NCI-H2107 treated with DMSO at 0.1 percent for 48 hours (cell line): ENCODE measurements around the gene CYP11A1.

Experiments
- DNase-seq: peaks from one replicate; lab custom pipeline; 2025; ENCODE audit not compliant: unreplicated experiment; lab: John Stamatoyannopoulos, UW

Gene CYP11A1

DNA sequence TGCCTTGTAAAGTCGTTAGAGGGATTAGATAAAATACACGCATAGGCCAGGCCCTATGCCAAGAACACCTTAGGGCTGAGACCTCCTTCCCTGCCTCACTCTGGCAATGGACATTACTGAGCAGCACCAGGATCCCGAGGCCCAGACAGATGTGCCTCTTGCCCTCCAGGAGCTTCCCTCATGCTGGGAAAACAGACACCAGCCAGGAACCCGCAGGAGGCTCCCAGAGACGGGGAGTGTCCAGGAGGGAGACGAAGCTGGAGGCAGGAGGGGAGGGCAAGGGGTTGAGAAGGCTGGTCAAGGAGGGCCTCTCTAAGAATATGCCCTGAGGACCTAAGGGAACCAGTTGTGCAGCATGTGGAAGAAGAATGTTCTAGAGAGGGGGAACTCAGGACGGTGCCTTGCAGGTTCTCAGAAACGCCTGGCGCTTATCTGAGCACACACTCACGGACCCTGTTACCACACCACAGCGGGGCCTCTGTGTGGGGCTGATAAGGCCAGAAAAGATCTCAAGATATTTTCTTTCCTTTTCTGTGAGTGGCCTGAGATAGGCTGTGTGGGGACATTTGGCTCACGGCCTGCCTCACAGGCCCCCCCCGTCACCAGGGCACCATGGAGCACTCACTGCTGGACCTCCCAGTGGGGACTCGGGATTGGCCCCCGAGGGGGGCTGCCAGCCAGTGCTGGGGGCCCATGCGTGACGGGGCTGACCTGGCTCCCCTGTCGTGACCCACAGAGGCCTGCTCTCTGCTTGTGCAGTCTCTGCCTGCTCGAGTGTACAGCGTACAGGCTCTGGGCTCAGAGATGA is 22.0 kb upstream of the CYP11A1 start:
- DNase-seq, result no peak

DNA sequence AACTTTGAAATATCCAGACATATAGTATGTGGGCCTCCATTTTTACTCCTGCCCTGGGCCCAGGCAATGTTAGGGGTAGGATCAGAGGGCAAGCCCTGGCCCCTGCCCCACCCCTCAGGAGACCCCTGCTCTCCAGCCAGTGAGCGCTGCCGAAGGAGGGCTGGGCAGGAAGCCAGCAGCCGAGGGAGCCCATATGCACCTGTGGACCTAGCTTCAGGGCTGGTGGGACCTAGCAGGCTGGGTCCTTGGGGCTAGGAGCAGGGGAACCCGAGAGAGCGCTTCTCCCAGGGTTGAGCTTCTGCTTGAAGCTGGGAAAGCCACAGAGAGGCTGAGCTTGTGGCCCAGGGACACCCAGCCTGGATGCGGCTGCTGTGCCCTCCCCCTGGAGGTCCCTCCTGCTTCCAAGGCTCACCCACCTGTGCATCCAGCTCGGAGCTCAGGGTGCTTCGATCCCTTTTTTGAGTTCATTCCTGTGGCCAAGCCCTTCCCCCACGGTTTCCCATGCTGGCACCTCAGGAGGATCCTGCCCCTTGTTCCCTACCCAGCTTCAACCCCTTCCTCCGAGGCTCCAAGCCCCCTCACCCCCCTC is 21.0 kb upstream of the CYP11A1 start:
- DNase-seq, result no peak

DNA sequence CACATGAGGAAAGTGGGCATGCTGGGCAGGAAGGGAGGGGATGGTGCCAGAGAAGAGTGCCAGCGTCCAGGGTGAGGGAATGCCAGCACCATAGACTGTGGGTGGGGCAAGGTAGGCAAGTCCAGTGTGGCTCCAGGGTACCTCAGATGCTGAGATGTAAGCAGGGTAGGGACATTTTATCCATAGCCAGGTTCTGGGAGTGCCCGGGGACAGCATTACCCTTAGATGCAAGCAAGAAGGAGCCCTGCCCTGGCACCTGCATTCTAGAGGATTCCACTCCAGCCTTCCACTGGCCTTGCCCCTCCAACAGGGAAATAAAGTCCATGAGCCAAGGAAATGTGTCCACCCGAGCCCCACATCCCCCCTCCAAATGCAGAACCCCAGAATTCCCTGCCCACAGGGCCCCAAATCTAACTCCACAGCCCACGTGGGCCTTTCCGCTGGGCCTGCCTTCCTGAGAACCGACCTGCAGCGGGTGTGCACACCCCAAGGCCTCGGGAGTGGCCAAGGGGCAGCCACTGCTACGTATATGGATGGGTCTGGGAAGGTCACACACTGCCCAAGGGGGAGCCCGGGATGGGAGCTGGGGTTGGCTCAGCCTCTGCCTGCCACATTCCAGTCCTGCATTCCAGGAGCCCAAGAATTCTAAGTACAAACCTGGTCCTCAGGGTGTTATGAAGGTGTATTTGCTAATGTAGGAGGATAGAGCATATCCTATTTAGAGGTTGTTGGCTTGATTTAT is 20.3 kb upstream of the CYP11A1 start:
- DNase-seq, result no peak

DNA sequence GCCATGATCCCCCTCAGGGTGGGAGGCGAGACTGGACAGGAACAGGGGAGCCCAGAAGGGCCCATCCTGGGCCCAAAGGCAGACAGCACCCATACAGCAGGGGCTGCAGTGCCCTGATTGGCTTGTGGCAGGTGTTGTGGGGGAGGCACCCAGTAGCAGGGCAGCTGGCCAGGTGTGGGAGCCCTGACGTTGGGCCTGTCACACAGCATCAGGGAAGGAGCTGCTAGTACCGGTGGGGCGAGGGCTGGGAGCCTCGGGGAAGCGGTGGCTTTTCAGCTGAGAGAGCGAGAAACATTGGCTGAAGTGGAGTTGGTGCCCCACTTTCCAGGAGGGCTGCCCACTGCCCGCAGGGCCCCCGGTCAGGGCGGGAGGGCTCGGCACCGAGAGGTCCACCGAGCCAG is 19.7 kb upstream of the CYP11A1 start:
- no peak for DNase-seq

DNA sequence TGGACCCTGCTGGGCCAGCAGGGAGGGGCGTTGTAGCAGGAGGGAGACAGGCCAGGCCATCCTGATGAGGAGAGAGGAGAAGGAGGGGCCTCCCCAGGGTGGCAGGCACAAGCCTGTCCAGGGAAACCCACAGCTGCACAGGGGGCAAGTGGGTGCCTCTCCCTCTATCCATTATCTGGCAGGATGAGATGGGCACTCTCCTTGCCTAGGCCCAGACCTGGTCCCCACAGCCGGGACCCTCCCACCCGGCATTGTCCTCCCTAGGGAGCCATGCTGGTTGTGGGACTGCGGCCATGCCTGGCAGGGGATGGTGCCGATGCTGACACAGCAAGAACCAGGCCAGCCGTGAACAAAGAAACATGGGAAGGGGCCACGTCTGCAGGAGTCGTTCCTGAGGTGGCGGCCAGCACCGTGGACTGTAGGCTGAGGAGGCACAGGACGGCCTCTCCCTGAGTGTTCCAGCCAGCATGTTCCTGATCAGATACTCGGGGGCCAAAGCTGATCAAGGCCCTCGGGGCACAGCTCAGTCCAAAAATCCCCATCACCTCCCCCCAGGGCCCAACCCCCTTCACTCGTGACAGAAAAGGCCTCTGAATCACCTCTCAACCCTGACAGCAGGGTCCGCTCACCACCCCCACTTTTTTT is 19.2 kb upstream of the CYP11A1 start:
- DNase-seq, result no peak

DNA sequence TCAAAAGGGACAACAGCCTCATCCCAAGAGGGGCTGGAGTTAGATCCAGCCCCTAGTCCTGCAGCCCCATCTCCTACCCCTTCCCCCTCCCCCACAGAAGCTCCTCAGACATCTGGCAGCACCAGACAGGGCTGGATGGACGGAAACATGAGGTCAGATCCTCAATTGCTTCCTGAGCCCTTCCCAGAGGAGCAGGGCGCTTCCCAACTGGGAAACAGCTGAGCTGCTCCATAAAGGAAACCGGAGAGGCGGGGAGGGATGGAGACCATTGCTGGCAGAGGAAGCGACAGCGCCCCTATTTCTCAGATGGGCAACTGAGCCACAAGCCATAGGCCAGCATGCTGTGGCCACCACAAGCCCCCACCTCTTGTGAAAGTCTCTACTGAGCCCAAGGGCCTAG is 18.3 kb upstream of the CYP11A1 start:
- DNase-seq, result no peak

DNA sequence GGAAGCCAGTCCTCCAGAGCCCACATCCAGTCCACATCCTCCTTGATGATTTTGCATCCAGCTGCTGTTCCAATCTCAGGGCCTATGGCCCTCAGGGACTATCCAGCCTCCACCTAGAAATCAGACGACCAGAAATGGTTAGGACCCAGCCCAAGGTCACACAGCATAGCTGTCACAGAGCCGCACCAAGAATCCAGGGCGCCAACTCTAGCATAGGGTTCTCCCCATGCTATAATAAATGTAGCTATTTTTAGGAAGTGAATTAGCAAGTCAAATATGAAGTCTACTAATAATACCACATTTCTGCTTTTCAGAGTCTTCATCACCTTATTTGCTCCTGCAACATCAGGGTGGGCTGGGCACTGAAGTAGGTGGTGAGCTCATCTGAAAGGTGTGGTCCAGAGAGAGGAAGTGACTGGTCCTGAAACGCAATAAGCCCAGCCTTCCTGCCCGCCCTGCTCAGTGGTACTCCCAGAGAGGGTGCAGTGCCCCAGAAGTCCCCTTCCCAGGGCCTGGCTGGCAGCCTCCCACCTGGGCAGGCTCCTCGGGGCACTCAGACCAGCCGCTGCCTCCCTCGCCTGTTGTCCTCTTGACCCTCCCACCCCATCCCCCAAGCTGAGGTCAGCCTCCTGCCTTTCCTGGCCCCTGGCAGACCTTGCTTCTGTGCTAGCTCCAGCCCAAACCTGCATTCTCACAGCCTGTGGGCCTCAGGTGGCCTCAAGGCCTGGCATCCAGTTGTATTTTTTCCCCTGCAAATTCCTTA is 17.6 kb upstream of the CYP11A1 start:
- DNase-seq, result no peak

DNA sequence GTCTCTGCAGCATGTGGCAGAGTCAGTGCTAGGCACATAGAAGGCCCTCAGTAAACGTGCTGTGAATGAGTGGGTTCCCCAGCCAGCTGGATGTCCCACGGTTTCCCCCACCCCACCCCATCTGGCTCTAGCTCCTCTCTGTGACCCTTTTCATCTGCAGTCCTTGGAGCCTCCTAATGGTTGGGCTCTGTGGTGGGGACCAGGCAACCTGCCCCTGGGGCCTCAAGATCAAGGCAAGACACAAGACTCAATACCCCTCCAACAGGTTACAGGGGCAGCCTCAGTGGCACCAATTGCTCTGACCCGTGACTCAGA is 17.1 kb upstream of the CYP11A1 start:
- DNase-seq, result no peak

DNA sequence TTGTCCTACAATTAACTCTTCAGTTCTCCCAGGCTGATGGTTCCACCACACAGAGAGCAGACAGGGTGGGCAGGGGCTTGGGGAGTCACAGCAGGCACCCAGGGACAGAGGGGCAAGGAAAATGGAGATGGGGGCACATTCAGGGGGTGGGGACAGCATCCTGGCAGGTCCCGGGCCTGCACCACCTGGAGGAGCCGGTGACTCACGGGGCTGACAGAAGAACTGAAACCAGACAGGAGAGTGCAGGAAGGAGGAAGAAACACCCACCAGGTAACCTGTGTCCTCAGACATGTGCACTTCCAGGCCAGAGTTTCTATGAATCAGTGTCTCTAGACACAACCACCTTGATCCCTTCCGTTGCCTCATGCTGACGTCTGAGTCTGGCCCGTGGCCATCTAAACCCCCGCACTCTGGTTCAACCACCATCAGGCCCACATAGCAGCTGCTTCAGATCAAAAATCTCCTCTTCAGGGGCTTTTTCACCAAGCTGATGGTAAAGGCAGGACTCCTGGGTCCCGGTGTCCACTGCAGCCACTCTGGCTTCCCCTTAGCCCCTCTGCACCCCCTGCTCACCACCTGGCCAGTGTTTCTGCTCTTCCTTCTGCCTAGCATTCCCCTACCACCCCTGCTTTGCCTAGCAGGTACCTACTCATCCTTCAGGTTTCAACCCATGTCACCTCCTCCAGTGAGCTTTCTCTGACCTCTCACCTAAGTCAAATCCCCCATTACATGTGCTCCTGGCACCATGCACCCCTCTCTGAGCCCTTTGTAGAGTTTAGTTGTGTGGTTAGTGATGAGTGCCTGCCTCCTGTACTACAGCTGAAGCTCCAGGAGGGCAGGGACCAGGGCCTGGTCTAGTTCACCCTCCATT is 16.5 kb upstream of the CYP11A1 start:
- no peak for DNase-seq

DNA sequence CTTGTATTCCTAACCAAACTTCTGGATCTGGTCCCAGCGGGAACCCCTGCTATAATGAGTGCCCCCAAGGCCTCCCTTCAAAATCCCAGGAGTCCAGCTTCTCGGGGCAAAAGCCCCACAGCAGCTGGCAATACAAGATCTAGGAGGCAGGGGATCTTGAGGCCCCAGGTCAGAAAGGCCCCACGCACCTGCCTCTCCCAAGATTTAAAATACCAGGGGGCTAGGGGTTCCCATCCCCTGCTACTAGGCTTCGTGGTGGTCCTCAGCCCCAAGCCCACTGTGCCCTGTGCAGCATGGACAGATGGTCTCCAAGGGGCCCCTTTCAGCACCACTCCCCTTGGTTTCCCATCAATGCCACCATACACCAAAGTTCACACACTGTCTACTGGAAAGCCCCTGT is 15.8 kb upstream of the CYP11A1 start:
- no peak for DNase-seq

DNA sequence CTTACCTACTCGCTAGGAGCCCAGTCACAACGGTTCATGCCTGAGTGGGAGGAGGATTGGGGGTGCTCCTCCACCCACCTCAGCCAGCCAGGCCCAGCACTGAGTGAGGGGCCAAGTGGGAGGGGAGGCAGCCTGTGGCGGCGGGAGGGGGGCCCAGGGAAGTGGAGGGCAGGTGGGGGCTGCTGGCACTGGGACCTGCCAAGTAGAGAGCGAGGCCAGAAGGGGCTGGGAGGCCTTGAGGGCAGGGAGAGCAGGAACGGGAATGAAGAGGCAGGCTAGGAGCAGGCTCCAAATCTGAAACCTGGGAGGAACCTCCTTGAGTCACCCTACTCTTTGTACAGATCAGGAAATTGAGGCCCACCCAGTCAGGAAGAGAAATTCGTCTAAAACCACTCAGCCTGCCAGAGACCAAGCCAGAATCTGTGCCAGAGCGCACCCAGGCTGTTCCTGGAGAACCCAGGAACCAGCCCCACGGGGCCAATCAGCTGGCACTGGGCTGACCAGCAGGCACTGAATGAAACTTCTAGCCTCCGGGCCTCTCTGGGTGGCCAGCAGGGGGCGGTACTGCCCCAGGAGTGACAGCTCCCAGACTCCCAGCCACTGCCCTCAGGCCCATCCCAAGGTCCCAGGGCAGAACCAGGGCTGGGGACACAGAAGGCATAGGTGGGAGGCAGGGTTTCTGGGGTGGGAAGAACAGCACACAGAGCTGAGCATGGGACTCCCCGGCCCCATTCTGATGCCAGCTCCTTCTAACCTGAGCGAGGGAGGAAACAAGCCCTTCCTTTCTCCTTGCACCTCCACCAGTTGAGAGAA is 14.8 kb upstream of the CYP11A1 start:
- DNase-seq, result peak; percentile 25

DNA sequence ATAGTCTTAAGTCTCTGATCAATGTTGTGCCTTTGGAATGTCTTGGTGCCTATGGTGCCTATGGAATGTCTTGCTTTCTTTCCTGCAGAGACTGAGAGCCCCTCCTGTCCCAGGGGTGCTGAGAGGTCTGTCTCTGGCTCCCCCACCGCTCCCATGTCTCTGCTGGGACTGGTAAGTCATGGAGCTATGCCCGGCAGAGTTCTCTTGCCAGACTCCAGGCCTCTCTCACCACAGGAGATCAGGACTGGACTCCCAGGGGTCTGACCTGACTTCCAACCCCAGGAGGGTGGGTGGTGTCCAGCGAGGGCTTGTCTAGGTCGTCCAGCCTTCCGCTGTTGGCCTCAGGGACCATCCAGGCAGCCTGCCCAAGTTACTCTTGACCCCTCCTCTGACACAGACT is 14.0 kb upstream of the CYP11A1 start:
- no peak for DNase-seq

DNA sequence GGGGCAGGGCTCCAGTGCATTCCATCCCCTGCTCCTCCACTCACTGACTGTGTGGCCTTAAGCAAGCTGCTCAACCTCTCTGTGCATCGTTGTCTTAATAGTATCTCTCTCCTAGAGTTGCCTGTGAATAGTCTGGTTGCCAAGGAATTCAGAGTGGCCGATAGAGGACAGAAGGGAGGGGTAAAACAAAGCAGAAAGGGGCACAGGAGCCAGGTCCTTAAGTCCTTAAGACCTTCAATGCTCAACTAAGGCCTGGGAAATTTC is 13.7 kb upstream of the CYP11A1 start:
- DNase-seq, result no peak

DNA sequence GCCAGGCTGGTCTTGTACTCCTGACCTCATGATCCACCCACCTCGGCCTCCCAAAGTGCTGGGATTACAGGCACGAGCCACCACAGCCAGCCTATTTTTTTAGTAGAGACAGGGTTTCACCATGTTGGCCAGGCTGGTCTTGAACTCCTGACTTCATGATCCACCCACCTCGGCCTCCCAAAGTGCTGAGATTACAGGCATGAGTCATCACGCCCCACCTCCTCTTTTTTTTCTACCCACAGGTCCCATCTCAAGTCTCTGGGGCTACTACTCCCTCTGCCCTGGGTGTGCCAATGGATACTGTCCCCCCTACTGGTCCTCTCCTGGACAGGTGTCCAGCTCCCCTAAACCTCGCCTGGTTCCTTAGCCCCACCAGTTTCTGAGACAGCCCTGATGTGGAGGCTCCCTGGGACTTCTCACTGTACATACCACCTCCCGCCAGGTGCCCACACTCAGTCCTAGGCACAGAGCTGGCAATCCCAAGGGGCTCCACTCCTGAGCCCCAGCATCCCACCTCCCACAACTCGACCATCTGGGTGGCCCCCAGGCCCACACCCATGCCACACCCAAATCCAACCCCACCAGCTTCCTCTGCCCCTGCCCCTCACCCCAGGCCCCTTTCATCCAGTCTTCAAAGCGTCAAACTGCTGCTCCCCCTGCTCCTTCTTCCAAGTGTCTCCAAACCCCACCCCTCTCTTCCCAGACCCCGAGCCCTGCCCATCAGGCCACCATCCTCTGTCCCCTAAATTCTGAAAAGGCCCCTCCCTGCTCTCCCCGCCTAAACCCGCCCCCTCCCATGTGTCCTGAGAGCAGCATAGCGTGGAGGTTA is 13.1 kb upstream of the CYP11A1 start:
- DNase-seq, result no peak

DNA sequence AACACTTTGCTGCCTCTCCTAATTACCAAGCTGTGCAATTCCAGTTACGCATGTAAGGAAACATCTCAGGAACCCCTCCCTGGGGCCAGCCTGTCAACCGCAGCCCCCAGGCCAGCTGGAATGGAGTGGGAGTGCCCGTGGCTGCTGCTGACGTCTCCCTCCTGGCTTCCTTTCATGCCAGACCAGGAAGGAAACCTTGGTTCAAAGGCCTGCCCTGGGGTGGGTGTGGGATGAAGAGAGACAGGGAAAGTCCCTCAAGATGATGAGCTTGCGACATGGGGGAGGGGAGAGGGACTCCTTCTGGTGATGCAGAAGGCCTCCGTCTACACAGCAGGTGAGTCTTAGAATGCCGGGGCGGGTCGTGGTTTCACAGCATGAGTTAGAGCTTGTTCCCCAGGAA is 11.4 kb upstream of the CYP11A1 start:
- DNase-seq, result no peak

DNA sequence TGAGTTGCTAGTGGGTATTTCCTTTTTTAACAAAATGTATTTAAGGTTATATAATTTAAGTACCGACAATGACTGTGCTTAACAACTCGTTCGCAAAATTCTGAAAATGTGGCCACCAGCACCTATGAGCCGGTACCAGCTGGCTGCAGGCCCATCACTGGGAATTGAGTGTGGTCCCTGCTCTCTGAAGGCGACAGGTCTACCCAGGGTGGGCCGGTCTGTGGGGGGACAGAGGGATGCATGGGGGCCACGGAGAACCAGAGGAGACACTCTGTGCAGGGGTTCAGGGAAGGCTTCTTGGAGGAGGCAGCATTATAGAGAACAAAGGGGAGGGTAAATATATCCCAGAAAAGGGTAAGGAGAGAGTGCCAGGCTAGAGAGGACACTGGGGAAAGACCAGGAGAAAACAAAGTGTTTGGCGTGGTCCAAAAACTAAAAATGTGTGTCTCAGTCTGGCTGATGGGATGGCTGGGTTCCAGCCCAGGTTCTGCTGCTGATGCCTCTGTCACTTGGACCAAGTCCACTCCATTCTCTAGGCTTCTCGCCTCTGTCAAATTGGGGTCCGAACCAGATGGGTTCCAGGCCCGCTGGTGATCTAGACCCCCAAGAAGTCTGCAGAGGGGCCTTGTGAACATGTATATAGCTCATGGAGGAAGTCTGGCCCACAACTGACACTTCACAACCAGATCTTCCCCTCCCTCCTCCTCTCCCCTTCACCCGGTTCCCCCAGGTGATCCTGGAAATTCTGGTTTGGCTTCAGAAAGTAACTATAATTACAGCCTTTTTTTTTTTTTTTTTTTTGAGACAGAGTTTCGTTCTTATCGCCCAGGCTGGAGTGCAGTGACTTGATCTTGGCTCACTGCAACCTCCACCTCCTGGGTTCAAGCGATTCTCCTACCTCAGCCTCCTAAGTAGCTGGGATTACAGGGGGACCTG is 10.7 kb upstream of the CYP11A1 start:
- no peak for DNase-seq

DNA sequence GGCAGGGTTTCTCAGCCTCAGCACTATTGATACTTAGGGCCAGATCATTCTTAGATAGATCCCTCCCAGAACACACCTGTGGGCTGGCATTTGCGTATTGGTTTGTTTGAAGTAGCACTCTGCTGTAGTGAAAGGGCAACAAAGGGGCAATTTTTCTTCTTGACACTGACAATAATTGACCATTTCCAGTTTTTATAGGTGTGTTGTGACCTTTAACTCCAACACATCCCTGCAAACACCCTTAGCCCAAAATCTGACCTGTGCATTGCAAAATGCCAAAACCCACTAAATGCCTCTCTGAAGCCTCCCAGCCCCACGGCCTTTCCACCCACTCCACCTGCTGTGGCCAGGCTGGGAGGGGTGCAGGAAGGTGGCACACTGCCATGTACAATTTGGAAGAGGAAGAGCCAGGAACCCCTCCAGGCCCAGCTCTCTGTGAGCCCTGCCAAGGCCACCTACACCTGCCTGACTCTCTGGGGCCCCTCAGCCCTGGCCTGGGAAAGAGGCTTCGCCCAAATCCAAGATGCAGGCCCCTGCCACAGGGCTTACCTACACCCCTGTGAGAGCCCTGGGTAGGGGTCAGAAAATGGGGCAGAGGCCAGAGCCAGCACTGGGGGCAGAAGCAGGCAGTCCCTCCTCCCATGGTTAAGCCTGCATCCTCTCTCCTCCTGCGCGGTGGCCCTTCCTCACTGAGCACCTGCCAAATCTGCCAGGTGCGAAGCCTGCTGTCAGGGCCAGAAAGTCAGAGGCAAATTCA is 9.6 kb upstream of the CYP11A1 start:
- no peak for DNase-seq
